ENCODE results near the gene ZNF74. TPM values are rescaled to one million over a fixed set of nuclear protein-coding genes. Genes with fewer than 3 reads are reported as not detected.

Gene ZNF74
- total RNA-seq, 1 donor from 2014 or later: 10.7 TPM

DNA sequence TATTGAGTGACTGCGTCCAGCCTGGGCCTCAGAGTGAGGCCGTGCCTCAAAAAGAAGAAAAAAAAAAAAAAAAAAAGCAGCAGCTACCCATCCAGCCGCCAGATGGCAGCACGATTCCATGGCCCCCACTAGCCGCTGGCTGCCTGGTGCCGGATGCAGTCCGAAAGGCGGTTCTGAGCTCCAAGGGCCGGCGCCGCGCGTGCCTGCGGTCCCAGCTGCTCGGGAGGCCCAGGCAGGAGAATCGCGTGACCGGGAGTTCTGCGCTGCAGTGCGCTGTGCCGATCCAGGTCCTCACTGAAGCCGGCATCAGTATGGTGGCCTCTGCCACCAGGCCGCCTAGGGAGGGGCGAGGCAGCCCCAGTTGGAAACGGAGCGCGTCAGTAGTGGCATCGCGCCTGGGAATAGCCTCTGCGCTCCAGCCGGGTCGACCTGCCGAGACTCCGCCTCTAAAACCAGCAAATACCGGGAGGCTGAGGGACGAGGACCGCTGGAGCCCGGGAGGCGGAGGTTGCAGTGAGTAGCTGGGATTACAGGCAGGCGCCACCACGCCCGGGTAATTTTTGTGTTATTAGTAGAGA is 24.3 kb downstream of the ZNF74 start:
- peak; percentile 85 to 91 for DNase-seq (ENCODE audit: low read depth in 2 of 2)

GRCh38 chr22:20419664-20419951 is 25.7 kb downstream of the ZNF74 start:
- DNase-seq (ENCODE audit: low read depth in 2 of 2): no peak

DNA sequence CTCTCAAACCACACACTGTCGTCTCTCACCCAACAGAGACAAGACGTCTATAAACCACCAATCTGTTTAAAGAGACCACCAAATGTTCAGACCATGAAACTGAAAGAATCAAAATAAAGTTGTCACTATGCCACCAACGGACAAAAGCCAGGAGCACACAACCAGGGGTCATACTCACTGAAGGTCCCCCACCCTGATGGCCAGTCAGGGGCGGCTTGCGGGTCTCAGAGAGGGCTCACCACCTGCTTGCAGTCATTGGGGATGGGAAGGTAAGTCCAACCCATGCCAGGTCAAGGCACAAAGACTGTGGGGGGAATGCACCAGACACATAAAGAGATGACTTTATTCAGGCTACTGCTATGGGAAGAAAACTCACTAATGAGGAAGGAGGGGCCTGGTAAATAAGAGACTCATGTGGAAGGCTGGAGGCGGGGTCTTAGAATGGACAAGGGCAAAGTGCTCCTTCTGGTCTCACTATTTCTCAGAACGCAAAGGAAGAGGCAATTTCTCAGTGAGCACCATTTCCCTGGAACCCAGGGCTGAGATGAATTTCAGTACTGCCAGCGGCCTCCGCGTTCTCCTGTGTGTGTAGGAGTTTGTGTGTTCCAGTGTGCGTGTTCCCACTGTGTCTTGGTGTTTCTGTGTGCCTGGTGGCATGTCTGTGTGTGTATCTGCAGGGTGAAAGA is 26.3 kb downstream of the ZNF74 start:
- no peak for DNase-seq (ENCODE audit: low read depth in 2 of 2)

DNA sequence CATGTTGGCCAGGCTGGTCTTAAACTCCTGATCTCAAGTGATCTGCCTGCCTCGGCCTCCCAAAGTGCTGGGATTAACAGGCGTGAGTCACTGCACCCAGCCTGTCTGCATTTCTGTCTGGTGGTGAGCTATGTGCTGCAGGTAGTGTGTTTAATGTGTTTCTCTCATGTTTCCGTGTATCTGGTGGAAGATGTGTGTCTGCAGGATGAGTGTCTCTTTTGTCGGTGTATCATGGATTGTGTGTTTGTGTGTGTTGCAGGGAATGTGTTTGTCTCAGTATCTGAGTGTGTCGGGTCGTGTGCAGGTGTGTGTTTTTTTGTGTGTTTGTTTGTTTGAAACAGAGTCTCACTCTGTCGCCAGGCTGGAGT is 27.5 kb downstream of the ZNF74 start:
- no peak for DNase-seq (ENCODE audit: low read depth in 2 of 2)

GRCh38 chr22:20422271-20423007 is 28.5 kb downstream of the ZNF74 start:
- DNase-seq (ENCODE audit: low read depth in 2 of 2): no peak

GRCh38 chr22:20423008-20423905 is 29.3 kb downstream of the ZNF74 start:
- no peak for DNase-seq (ENCODE audit: low read depth in 2 of 2)

GRCh38 chr22:20423906-20424551 is 30.1 kb downstream of the ZNF74 start:
- DNase-seq (ENCODE audit: low read depth in 2 of 2): no peak

DNA sequence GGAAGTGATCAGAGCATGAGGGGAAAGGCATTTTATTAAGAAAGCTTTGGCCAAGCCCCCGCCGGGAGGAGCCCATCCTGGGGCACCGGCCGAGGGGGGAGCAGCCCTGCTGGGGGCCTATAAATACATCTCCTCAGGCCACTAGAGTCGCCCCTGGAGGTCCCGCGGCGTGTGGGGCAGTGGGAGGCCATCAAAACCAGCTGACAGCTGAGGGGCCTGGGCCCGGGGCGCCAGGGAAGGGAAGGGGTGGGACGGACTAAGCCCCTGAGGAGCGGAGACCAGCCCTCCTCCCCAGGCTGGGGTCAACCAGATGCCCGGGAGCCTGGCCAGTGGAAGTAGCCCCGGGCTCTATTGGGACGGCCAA is 30.6 kb downstream of the ZNF74 start:
- no peak for DNase-seq (ENCODE audit: low read depth in 2 of 2)

- DNase-seq (ENCODE audit: low read depth in 2 of 2): peak; percentile 73 to 89
These were observed 31.1 kb downstream of the ZNF74 start for GRCh38 chr22:20424932-20425565.

DNA sequence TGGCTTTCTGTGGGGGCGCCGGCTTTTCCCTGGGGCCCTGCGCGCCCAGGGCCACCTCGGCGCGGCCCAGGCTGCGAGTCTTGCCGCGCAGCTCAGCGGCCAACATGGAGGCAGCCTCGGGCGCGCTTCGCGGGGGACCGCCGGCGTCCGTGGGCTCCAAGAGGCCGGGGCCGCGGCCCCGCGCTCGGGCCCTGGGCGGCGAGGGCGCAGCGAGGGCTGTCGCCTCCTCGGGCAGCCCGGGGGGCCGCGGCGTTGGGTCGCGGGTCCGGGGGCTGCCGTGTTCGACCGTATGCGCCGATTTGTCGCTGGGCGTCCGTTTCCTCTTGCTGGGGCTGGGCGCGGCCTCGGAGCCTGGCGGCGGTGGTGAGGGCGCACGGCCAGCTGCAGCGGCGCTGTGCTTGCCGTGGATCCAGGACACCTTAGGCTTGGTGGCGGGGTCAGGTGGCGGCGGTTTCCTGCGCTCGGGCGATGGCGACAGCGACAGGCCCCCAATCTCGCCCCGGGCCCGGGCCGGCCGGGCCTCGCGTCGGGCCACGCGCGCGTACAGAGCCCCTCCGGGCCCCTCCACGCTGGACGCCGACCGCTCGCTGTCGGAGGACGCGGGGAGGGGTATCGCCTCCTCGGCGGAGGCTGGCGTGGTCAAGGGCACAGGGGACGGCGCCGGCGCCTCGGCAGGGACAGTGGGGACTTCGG is 31.8 kb downstream of the ZNF74 start:
- peak in 1 of 2 donors; percentile 40 for DNase-seq (ENCODE audit: low read depth in 2 of 2)

- DNase-seq (ENCODE audit: low read depth in 2 of 2): no peak
These were observed 32.3 kb downstream of the ZNF74 start for GRCh38 chr22:20426259-20426615.

- DNase-seq (ENCODE audit: low read depth in 2 of 2): no peak
These were observed 33.4 kb downstream of the ZNF74 start for GRCh38 chr22:20427104-20427944.

GRCh38 chr22:20427945-20428417 is 34.0 kb downstream of the ZNF74 start:
- DNase-seq (ENCODE audit: low read depth in 2 of 2): no peak

DNA sequence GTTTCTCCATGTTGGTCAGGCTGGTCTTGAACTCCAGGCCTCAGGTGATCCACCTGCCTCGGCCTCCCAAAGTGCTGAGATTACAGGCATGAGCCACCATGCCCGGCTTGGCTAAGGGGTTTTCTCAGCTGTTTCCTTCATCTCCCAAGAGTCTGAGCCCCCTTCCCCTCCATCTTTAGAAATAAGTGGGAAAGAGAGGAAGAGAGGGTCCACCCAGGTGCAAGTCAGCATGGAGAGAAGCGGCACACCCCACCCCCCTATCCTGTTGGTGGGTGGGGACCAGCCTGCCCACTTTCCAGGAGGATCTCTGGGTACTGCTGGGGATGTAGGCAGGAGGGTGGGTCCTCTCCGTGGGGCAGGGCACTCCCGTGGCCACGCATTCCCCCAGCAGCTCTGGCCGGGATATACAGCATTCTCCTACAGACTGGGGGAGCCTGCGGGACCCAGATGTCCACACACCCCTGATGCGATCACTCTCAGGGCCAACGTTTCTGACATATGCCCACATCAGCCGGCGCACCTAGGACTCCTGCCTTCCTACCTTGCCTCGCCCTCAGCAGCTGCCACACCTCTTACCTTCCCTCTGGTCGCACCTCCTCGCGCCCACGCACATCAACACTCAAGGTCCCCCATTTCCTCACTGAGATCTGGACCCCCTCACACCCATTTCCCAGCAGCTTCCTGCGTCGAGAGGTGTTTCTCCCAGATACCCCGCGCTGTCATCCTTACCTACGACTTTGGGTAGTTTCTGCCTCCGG is 34.7 kb downstream of the ZNF74 start:
- no peak for DNase-seq (ENCODE audit: low read depth in 2 of 2)

DNA sequence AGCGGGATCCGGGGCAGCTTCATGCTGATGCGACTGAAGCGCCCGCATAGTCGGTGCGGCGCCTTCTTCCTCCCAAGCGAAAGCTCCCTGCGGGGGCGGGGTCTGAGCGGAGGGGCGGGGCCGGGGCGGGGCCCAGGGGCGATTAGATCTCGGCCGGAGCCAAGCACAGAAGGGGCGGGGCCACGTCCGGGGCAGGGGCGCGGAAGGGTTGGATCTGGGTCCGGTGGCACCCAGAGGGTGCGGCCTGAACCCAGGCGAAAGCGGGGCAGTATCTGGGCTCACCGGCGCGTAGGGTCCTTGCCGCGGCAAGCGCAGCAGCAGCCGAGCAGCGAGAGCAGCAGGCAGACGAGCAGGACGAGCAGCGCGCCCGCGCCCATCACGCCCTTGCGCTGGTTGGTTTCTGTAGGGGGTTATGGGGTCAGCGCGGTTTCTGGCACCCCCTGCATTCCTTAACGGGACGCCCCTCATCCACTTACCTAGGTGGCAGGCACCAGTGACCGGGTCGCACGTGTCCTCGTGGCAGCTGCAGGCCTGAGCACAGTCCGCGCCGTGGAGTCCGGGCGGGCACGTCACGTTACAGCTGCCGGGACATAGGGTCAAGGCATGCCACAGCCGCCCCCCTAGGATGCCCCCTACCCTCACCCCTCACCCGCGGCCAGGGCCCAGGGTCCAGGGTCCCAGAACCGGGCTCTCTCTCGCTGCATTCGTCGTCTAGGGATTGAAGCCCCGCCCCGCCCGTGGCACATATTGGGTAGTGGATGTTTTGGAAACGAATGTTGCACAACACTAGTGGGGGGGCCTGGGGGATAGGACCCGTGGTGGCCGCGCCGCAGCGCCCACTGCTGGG is 35.5 kb downstream of the ZNF74 start:
- no peak for DNase-seq (ENCODE audit: low read depth in 2 of 2)

DNA sequence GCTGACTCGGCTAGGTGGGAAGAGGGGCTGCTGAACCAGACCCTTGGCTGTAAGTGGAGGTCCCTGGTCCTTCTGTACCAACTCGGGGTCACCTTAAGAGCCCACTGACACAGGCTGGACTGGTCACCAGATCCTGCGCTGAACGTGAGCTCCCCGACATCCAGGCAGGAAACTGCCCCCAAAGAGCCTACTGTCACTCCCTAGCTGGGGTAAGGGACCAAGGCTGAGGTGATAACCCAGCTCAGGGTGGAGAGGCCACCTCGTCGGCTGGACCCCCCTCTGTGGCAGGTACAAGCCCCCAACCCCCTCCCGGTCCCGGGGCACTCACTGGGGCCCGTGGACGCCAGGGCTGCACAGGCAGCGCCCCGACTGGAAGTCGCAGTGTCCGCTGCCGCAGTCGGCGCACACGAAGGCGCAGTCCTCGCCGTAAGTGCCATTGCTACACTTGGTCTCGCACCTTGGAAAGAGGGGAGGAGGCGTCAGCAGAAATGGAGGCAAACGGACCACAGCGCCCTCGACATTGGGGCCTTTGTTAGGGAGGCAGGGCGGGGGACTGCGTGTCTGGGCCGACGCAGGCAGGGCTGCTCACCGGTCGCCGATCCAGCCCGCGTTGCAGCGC is 36.3 kb downstream of the ZNF74 start:
- no peak for DNase-seq (ENCODE audit: low read depth in 2 of 2)

GRCh38 chr22:20430720-20431510 is 37.0 kb downstream of the ZNF74 start:
- peak; percentile 56 to 84 for DNase-seq (ENCODE audit: low read depth in 2 of 2)
